ENCODE measurements around the gene CUTC.

Gene CUTC, protein sequence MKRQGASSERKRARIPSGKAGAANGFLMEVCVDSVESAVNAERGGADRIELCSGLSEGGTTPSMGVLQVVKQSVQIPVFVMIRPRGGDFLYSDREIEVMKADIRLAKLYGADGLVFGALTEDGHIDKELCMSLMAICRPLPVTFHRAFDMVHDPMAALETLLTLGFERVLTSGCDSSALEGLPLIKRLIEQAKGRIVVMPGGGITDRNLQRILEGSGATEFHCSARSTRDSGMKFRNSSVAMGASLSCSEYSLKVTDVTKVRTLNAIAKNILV

DNA sequence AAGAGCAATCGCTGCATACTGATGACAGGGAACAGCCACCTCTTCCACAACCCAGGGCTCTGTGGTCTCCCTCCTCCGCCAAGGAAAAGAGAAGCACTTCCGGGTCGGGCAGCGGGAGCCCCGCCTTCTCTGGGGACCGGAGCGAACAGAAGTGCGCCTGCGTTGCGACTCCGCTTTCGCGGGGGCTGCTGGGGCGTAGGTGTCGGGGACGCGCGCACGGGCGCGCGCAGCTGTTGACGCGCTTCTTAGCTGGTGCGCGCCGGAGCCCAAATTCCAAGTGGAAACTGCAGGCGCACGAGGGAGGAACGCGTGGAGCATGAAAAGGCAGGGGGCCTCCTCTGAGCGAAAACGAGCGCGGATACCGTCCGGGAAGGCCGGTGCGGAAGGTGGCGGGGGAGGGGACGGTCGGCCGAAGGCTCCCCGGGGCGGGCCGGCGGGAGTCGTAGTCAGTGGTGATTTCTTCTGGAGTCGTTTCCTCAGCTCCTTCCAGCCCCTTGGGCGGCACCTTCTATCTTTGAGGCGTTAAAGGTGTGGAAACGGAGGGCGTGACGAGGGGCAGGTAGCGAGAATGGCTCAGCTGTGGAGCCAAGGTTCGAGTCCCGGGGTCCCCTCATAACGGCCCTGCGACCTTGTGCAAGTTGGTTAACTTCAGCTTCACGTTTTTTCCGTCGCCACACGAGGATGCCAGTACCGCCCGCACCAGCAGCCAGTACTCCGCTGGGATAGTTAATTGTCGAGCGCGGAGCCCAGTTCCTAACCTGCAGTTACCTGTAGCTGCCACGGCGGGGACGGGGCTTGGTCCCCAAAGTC, at the start of gene CUTC, which contains the start of gene COX15:
Gene CUTC (plus strand): TSS at position 202 of the 810 bp plus-strand sequence. CDS start 115 bp downstream, at position 317.
Gene COX15 (minus strand): TSS at position 95 of the 810 bp plus-strand sequence. CDS start 78 bp downstream, at position 17.
- FAIRE-seq (no peak), DNase-seq (ENCODE audit: insufficient read length, low spot score) (peak; percentile 71)
- TF ChIP-seq, protein P1, sequence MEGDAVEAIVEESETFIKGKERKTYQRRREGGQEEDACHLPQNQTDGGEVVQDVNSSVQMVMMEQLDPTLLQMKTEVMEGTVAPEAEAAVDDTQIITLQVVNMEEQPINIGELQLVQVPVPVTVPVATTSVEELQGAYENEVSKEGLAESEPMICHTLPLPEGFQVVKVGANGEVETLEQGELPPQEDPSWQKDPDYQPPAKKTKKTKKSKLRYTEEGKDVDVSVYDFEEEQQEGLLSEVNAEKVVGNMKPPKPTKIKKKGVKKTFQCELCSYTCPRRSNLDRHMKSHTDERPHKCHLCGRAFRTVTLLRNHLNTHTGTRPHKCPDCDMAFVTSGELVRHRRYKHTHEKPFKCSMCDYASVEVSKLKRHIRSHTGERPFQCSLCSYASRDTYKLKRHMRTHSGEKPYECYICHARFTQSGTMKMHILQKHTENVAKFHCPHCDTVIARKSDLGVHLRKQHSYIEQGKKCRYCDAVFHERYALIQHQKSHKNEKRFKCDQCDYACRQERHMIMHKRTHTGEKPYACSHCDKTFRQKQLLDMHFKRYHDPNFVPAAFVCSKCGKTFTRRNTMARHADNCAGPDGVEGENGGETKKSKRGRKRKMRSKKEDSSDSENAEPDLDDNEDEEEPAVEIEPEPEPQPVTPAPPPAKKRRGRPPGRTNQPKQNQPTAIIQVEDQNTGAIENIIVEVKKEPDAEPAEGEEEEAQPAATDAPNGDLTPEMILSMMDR (IDR thresholded peaks at IDR 0.05; ENCODE audit: insufficient read depth, missing control alignments) = no peak

DNA sequence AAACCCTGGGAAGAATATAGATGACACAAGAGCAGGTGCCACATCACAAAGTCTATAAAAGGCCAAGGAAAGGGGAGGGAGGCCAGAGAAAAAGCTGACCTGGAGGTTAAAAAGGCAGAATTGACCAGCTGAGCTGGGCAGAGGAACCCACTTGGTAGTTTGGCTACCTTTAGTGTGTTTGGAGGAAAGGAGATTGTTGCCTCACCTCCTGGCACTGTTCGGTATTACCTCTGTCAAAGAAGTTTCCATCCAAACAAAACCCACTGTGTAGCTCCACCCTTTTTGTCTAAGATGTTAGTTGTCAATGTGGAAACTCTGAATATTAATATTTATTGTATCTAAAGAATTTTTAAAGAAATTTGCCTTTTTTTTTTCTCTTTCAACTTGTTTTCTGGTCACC, 49.3 kb upstream of the CUTC start:
- DNase-seq (ENCODE audit: insufficient read length, low spot score) (no peak), FAIRE-seq (no peak)
- TF ChIP-seq, protein P1 (IDR thresholded peaks at IDR 0.05; ENCODE audit: insufficient read depth, missing control alignments) = no peak

DNA sequence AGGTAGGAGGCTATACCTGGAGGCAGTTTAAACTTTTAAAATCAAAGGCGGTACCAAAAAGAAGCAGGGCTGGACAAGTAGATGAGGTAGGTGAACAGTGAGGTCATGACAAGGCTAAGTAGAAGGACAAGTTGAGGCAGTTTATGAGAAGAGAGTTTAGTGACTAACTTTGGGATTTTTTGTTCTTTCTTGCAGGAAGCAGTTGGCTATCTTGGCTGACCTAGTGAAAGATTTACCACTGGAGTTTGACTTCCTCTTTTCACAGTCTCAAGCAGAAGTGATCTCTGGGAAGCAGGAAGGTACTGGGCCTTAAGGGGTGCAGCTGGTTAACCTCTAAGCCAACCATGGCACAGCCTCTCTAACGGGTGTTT, 46.5 kb upstream of the CUTC start:
- FAIRE-seq (no peak), DNase-seq (ENCODE audit: insufficient read length, low spot score) (no peak)
- TF ChIP-seq, protein P1 (IDR thresholded peaks at IDR 0.05; ENCODE audit: insufficient read depth, missing control alignments) = no peak

DNA sequence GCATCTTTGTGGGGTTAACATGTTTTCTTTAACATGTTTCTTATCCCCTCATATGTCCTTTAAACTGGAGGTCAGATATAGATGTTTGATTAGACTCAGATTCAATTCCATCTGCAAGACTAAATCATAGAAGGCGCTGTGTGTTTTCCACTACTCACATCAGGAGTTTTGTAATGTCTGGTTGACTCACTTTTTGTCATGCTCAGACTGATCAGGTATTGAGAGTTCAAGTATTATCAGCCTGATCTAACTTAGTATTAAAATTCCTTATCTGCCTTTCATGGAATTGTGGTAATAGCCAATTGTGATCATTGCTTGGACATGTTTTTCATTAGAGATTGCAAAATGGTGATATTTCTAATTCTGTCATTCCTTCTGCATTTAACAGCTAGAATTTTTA, 42.6 kb upstream of the CUTC start:
- DNase-seq (ENCODE audit: insufficient read length, low spot score) = no peak
- TF ChIP-seq, protein P1 (IDR thresholded peaks at IDR 0.05; ENCODE audit: insufficient read depth, missing control alignments) = no peak
- FAIRE-seq = no peak

DNA sequence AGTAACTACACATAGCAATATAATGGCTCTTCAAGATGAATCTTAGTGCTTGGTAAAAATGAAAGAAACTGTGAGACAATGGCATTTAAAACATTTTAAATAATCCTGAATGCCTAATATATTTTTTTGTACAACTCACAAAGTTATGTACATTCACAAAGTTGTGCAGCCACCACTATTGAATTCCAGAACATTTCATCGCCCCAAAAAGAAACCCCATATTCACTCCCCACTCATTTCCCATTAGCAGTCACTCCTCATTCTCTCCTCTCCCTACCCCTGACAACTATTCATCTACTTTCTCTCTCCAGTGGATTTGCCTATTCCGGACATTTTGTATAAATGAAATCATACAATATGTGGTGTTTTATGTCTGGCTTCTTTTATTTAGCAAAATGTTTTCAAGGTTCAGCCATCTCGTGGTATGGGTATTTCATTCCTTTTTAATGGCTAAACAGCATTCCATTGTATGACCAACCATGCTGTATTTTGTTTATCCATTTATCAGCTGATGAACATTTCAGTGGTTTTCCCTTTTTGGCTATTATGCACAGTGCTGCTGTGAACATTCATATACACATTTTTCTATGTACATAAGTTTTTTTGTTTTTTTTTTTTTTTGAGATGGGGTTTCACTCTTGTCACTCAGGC, 38.0 kb upstream of the CUTC start:
- no peak for DNase-seq (ENCODE audit: insufficient read length, low spot score)
- no peak for FAIRE-seq
- TF ChIP-seq, protein P1 (IDR thresholded peaks at IDR 0.05; ENCODE audit: insufficient read depth, missing control alignments) = no peak

DNA sequence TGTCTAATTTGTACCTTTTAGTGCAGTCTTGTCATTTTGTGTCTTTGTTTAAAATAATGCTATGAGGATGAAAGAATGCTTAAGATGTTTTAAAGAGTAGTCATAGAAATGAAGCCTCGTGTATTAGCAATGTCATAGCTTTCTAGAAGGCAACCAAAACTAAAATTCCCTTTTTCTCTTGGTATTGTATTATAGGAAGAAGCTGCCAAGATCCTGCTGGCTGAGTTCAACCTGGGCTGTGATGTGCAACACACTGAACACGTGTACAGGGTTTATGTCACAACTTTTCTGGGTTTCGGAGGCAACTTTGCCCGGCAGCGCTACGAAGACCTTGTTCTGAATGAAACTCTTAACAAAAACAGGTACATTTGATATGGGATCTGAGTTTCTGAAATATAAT, 36.3 kb upstream of the CUTC start:
- TF ChIP-seq, protein P1 (IDR thresholded peaks at IDR 0.05; ENCODE audit: insufficient read depth, missing control alignments) = no peak
- FAIRE-seq = no peak
- no peak for DNase-seq (ENCODE audit: insufficient read length, low spot score)

All from D721Med (cell line).